Spleen (tissue), 11 donors: ENCODE measurements around the gene CYP39A1. TPM values are rescaled to one million over a fixed set of nuclear protein-coding genes. Genes with fewer than 3 reads are reported as not detected.

Source experiments
- DNase-seq: peaks from one replicate; pipeline ENCODE4 v3.0.0-alpha.2; 2020
- H3K27ac ChIP-seq, 8 donors: fragments of 200-600 bp; sonication (generic) in 7 of 8; 1 replicate in 4 of 8; 2 replicates in 4 of 8; pipeline versions ENCODE4 v1.5.0 to v1.8.0; 2016 to 2021; ENCODE audit warnings: inconsistent platforms in 4 of 8, mild to moderate bottlenecking in 4 of 8, moderate library complexity in 1 of 8
- H3K27me3 ChIP-seq, 7 donors: fragments of 200-600 bp; sonication (generic) in 6 of 7; replicated peaks in 1 of 7; 1 replicate in 4 of 7; 2 replicates in 3 of 7; pipeline versions ENCODE4 v1.5.0 to v1.8.0; 2016 to 2021; ENCODE audit warnings: inconsistent platforms in 3 of 7, mild to moderate bottlenecking in 1 of 7
- H3K36me3 ChIP-seq, 6 donors: fragments of 200-600 bp; sonication (generic) in 5 of 6; 1 replicate in 4 of 6; 2 replicates in 2 of 6; pipeline versions ENCODE4 v1.5.0 to v1.8.0; 2016 to 2021; ENCODE audit warnings: inconsistent platforms in 2 of 6
- H3K4me1 ChIP-seq, 6 donors: fragments of 200-600 bp; sonication (generic) in 5 of 6; 1 replicate in 3 of 6; 2 replicates in 3 of 6; pipeline versions ENCODE4 v1.5.0 to v1.8.0; 2016 to 2021; ENCODE audit warnings: inconsistent platforms in 3 of 6
- H3K4me3 ChIP-seq, 8 donors: fragments of 200-600 bp; sonication (generic) in 7 of 8; 1 replicate in 4 of 8; 2 replicates in 4 of 8; pipeline versions ENCODE4 v1.5.0 to v1.8.0; 2016 to 2021; ENCODE audit warnings: inconsistent platforms in 4 of 8, mild to moderate bottlenecking in 4 of 8, moderate library complexity in 2 of 8
- H3K9me3 ChIP-seq, 8 donors: fragments of 200-600 bp; sonication (generic) in 7 of 8; 1 replicate in 4 of 8; 2 replicates in 4 of 8; pipeline versions ENCODE4 v1.5.0 to v1.8.0; 2016 to 2021; ENCODE audit warnings: inconsistent platforms in 4 of 8
- CTCF ChIP-seq, 11 experiments: fragments of 200-600 bp in 7 of 11; fragments of 450-650 bp in 4 of 11; sonication (generic) in 4 of 11; IDR thresholded peaks in 8 of 11; conservative IDR thresholded peaks in 3 of 11; 1 replicate in 7 of 11; 2 replicates in 4 of 11; pipeline versions ENCODE4 v1.4.0 to v1.8.0; 2016 to 2021; ENCODE audit warnings: antibody characterized with exemption in 11 of 11, inconsistent platforms in 4 of 11, mild to moderate bottlenecking in 1 of 11
- POLR2A ChIP-seq, 3 donors: fragments of 450-650 bp; IDR thresholded peaks; one replicate each; pipeline ENCODE4 v1.5.1; 2017; ENCODE audit warnings: antibody characterized with exemption in 3 of 3, mild to moderate bottlenecking in 1 of 3
- POLR2AphosphoS5 ChIP-seq, 3 donors: sonication (generic); formaldehyde crosslinking; IDR thresholded peaks; one replicate each; pipeline ENCODE4 v1.5.1; 2017; ENCODE audit warnings: antibody characterized with exemption in 3 of 3
- WGBS, 5 donors: extraction: QIAGEN DNeasy Blood & Tissue Kit in 3 of 5; methylation state at CpG; one replicate each; pipeline versions ENCODE4 v1.1.5 to v1.1.7; 2013 to 2018; 5-methylcytosine and 5-hydroxymethylcytosine counted together
- intact Hi-C: fragments of 100-400 bp; cut with DNase I; formaldehyde crosslinking; loops from one replicate; pipeline ENCODE4 v1.15.0; 2023; ENCODE audit warnings: low total_unique reads
- polyA plus RNA-seq, 3 donors: library from polyadenylated mRNA; stranded (reverse); fragments of 200-250 nt; gene quantifications; one replicate each; pipeline ENCODE4 v1.2.1, GENCODE V29; 2013
- total RNA-seq, 7 donors: library from RNA; depleted of rRNA in 3 of 7; stranded (reverse); fragments of >200 nt in 3 of 7; fragmentation: NEBNext Ultra II Directional in 4 of 7; extraction: Animal tissue kit (Norgen Biotek cat#: 25700) in 4 of 7; gene quantifications; one replicate each; pipeline versions ENCODE4 v1.1.0 to v1.2.1, GENCODE V29; 2016 to 2021
- donor health status: healthy with polysubstance abuse.
- donor health status: DM: no; HTN: no; CAD: no; lungs with moderate emphysema.
- donor health status: DM: no; HTN: no; CAD: no.
- donor health status: Bipolar disorder and iron deficiency.
- donor health status: healthy.
- donor health status: DM: no; HTN: no; CAD: no.
- donor health status: DM: yes; HTN: yes; CAD: no.

The CYP39A1 gene
- total and polyA plus RNA-seq, 10 donors = 0.39 to 2.8 (median 0.91) TPM

- 86 to 95% (median 91%) methylated on average over 40 to 41 of the region's 41 CpGs for WGBS, 5 donors
- no peak within 1 kb of the TSS for H3K27ac ChIP-seq
- no peak within 1 kb of the TSS for H3K4me3 ChIP-seq
- no peak for DNase-seq
- no peaks in the 10 kb centered on the region for H3K27me3 ChIP-seq
- intact Hi-C loops = no loop called here
- no peaks in the 10 kb centered on the region for H3K36me3 ChIP-seq
- no peaks in the 10 kb centered on the region for H3K4me1 ChIP-seq
- TF ChIP-seq CTCF (IDR thresholded peaks at IDR 0.05 in 8 of 11, conservative IDR thresholded peaks at IDR 0.05 in 3 of 11) (no peak), POLR2AphosphoS5 (IDR thresholded peaks at IDR 0.05) (no peak), POLR2A (IDR thresholded peaks at IDR 0.05) (no peak)
- peaks cover 0 to 15% (median 0%) of the 10 kb centered on the region in 8 donors for H3K9me3 ChIP-seq
These were observed 35.0 kb upstream of the CYP39A1 start, which contains the start of gene TDRD6 for GRCh38 chr6:46687619-46688097. TDRD6 (plus strand) TSS chr6:46687885; CDS start chr6:46688129, 244 bp downstream.

- Histone ChIP-seq H3K9me3 (peaks cover 0 to 15% (median 0%) of the 10 kb centered on the region in 8 donors), H3K27ac (no peak overlapping the region), H3K4me3 (no peak overlapping the region), H3K36me3 (no peaks in the 10 kb centered on the region), H3K27me3 (no peaks in the 10 kb centered on the region), H3K4me1 (no peaks in the 10 kb centered on the region)
- WGBS, 5 donors = 70 to 79% (median 74%) methylated on average over 4 of the region's 4 CpGs
- intact Hi-C loops = no loop called here
- no peak for TF ChIP-seq POLR2AphosphoS5 (IDR thresholded peaks at IDR 0.05)
- TF ChIP-seq POLR2A (IDR thresholded peaks at IDR 0.05) = no peak
- no peak for TF ChIP-seq CTCF (IDR thresholded peaks at IDR 0.05 in 8 of 11, conservative IDR thresholded peaks at IDR 0.05 in 3 of 11)
- no peak for DNase-seq
These were observed 32.2 kb upstream of the CYP39A1 start for GRCh38 chr6:46684771-46685170.

- Histone ChIP-seq H3K4me3 (no peak overlapping the region), H3K27ac (no peak overlapping the region), H3K27me3 (no peaks in the 10 kb centered on the region), H3K9me3 (no peaks in the 10 kb centered on the region), H3K36me3 (no peaks in the 10 kb centered on the region), H3K4me1 (no peaks in the 10 kb centered on the region)
- intact Hi-C loops = no loop called here
- WGBS, 5 donors = 80 to 89% (median 86%) methylated on average over 4 of the region's 4 CpGs
- TF ChIP-seq POLR2AphosphoS5 (IDR thresholded peaks at IDR 0.05) (no peak), POLR2A (IDR thresholded peaks at IDR 0.05) (no peak), CTCF (IDR thresholded peaks at IDR 0.05 in 8 of 11, conservative IDR thresholded peaks at IDR 0.05 in 3 of 11) (no peak)
- DNase-seq = no peak
These were observed 24.7 kb upstream of the CYP39A1 start for GRCh38 chr6:46677314-46677654.

GRCh38 chr6:46676604-46677313, 24.1 kb upstream of the CYP39A1 start:
- DNase-seq = no peak
- intact Hi-C loops = no loop called here
- H3K27me3 ChIP-seq = no peaks in the 10 kb centered on the region
- WGBS, 5 donors = 81 to 88% (median 85%) methylated on average over 6 of the region's 6 CpGs
- H3K4me1 ChIP-seq = no peaks in the 10 kb centered on the region
- no peaks in the 10 kb centered on the region for H3K9me3 ChIP-seq
- H3K36me3 ChIP-seq = no peaks in the 10 kb centered on the region
- TF ChIP-seq POLR2A (IDR thresholded peaks at IDR 0.05) = no peak
- no peak for TF ChIP-seq CTCF (IDR thresholded peaks at IDR 0.05 in 8 of 11, conservative IDR thresholded peaks at IDR 0.05 in 3 of 11)
- no peak for TF ChIP-seq POLR2AphosphoS5 (IDR thresholded peaks at IDR 0.05)
- no peak overlapping the region for H3K27ac ChIP-seq
- H3K4me3 ChIP-seq = no peak overlapping the region
